Measurements from ENCODE around the gene OTOG. TPM values are rescaled to one million over a fixed set of nuclear protein-coding genes. Genes with fewer than 3 reads are reported as not detected.

Gene OTOG
- total RNA-seq, 4 donors from 2014 or later, result 0.09 TPM; not detected in 3

DNA sequence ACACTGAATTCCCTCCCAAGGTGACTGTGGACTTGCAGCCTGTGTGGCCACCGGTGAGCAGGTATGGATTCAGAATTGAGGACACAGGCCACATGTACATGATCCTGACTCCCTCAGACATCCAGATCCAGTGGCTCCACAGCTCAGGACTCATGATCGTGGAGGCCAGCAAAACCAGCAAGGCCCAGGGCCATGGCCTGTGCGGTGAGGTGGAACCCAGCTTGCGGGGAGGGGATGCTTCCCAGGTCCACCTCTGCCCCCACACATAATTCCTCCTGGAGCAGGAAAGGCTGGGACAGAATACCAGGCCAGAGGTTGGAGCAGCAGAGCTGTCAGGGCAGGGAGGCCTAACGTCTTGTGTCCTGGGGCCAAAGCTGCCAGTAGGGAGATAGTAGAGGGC lies 82.1 kb downstream of the OTOG start:
- no peaks in the 10 kb centered on the region for H3K4me1 ChIP-seq
- no peaks in the 10 kb centered on the region for H3K36me3 ChIP-seq
- no peak overlapping the region for H3K27ac ChIP-seq
- H3K4me3 ChIP-seq, result no peak overlapping the region
- no peak for DNase-seq
- H3K9me3 ChIP-seq, result no peaks in the 10 kb centered on the region
- H3K27me3 ChIP-seq, result no peaks in the 10 kb centered on the region
- no peak for TF ChIP-seq POLR2A (IDR thresholded peaks at IDR 0.05)
- TF ChIP-seq, protein P1, sequence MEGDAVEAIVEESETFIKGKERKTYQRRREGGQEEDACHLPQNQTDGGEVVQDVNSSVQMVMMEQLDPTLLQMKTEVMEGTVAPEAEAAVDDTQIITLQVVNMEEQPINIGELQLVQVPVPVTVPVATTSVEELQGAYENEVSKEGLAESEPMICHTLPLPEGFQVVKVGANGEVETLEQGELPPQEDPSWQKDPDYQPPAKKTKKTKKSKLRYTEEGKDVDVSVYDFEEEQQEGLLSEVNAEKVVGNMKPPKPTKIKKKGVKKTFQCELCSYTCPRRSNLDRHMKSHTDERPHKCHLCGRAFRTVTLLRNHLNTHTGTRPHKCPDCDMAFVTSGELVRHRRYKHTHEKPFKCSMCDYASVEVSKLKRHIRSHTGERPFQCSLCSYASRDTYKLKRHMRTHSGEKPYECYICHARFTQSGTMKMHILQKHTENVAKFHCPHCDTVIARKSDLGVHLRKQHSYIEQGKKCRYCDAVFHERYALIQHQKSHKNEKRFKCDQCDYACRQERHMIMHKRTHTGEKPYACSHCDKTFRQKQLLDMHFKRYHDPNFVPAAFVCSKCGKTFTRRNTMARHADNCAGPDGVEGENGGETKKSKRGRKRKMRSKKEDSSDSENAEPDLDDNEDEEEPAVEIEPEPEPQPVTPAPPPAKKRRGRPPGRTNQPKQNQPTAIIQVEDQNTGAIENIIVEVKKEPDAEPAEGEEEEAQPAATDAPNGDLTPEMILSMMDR (IDR thresholded peaks at IDR 0.05), result no peak

DNA sequence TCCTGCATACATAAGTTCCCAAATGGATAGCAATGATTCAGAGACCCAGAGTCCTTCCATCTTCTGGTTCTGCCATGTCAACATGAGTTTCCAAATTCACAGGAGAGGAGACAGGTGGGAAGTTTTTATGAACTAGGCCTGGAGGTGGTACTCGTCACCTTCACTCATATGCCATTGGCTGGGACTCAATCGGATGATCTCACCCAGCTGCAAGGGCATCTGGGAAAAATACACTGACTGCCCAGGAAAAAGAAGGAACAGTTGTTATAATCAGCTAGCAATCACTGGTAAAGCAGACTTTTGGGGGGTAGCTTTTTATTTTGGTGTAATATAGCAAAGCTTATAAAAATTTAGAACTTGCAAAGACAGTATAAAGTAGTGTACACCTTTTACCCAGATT lies 83.9 kb downstream of the OTOG start:
- no peak overlapping the region for H3K4me3 ChIP-seq
- no peak for DNase-seq
- H3K27ac ChIP-seq, result no peak overlapping the region
- TF ChIP-seq POLR2A (IDR thresholded peaks at IDR 0.05), result no peak
- TF ChIP-seq, protein P1 (IDR thresholded peaks at IDR 0.05), result no peak
- no peaks in the 10 kb centered on the region for H3K27me3 ChIP-seq
- no peaks in the 10 kb centered on the region for H3K36me3 ChIP-seq
- H3K4me1 ChIP-seq, result no peaks in the 10 kb centered on the region
- H3K9me3 ChIP-seq, result no peaks in the 10 kb centered on the region

DNA sequence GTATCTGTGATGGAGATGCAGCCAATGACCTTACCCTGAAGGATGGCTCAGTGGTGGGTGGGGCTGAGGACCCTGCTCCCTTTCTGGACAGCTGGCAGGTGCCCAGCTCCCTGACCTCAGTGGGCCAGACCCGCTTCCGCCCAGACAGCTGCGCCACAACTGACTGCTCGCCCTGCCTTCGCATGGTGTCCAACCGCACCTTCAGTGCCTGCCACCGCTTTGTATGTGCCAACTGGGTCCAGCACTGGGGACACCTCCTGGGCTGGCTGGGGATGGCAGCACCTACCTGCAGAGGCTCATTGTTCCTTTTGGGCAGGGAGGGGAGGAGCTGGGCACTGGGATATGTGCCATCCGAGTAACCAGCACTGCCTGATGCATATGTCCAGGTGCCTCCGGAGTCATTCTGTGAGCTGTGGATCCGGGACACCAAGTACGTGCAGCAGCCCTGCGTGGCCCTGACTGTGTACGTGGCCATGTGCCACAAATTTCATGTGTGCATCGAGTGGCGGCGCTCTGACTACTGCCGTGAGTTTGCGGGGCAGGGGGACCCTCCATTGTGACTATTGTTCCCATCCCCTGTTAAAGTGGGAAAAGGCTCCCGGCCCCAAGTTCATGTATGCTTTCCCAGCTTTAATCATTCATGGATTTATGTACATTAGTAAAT lies 84.8 kb downstream of the OTOG start:
- Histone ChIP-seq H3K4me1 (no peaks in the 10 kb centered on the region), H3K36me3 (no peaks in the 10 kb centered on the region), H3K27ac (no peak overlapping the region), H3K27me3 (no peaks in the 10 kb centered on the region), H3K4me3 (no peak overlapping the region), H3K9me3 (no peaks in the 10 kb centered on the region)
- DNase-seq, result no peak
- TF ChIP-seq POLR2A (IDR thresholded peaks at IDR 0.05), result no peak
- TF ChIP-seq, protein P1 (IDR thresholded peaks at IDR 0.05), result no peak

DNA sequence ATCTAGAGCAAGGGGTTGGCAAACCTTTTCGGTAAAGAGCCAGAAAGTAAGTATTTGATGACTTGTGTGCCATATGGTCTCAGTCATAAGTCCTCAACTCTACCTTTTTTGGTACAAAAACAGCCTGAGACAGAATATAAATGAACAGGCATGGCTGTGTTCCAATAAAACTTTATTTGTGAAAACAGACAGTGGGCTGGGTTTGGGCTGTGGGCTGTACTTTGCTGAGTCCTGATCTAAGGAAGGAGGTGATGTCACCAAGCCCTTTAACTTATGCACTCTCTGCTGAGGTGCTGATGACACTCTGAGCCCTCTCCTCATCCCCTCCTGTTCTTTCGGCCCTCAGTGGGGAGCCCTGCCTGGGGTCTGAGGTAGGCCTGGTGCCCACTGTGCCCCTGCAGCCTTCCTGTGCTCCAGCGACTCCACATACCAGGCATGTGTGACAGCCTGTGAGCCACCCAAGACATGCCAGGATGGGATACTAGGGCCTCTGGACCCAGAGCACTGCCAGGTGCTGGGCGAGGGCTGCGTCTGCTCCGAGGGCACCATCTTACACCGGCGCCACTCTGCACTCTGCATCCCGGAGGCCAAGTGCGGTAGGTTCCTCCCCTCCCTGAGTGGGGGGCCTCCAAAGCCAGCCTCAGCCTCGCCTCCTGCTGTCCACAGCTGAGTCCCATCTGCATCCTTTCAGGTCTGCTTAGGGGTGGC lies 86.4 kb downstream of the OTOG start:
- no peak overlapping the region for H3K27ac ChIP-seq
- no peaks in the 10 kb centered on the region for H3K9me3 ChIP-seq
- no peak overlapping the region for H3K4me3 ChIP-seq
- TF ChIP-seq POLR2A (IDR thresholded peaks at IDR 0.05), result no peak
- TF ChIP-seq, protein P1 (IDR thresholded peaks at IDR 0.05), result no peak
- H3K27me3 ChIP-seq, result no peaks in the 10 kb centered on the region
- H3K4me1 ChIP-seq, result no peaks in the 10 kb centered on the region
- H3K36me3 ChIP-seq, result no peaks in the 10 kb centered on the region
- no peak for DNase-seq

DNA sequence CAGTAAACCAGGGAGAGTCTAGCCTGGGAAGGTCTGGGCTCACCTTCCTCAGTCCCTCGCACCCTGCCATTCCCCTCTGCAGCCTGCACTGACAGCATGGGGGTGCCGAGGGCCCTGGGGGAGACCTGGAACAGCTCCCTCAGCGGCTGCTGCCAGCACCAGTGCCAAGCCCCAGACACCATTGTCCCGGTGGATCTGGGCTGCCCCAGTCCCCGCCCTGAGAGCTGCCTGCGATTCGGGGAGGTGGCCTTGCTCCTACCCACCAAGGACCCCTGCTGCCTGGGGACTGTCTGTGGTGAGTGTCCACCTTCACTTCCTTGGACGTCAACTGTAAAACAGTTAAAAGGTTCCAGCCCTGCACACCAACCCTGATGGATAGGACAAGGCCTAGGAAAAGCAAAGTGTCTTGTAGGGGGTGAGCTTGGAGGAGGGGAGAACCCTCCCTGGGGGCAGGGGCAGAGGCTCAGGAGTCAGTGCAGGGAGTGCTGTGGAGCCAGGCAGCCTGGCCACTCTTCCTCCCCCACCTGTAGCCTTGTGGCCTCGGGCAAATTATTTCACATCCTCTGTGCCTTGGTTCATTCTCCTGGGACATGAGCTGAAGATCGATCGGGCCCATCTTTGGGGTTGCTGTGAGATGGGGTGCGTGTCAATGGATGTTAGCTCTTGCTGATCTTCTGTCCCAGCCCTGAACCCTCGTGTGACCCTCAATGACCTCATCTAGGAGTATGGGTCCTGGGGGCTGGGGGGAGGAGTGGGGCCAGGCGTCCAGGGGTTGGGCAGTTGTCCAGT lies 87.1 kb downstream of the OTOG start:
- H3K4me3 ChIP-seq, result no peak overlapping the region
- TF ChIP-seq, protein P1 (IDR thresholded peaks at IDR 0.05), result no peak
- TF ChIP-seq POLR2A (IDR thresholded peaks at IDR 0.05), result no peak
- H3K4me1 ChIP-seq, result no peaks in the 10 kb centered on the region
- no peaks in the 10 kb centered on the region for H3K27me3 ChIP-seq
- no peaks in the 10 kb centered on the region for H3K36me3 ChIP-seq
- no peaks in the 10 kb centered on the region for H3K9me3 ChIP-seq
- no peak for DNase-seq
- H3K27ac ChIP-seq, result no peak overlapping the region

Data from Peyer's patch (tissue), 4 donors.